Lung (tissue), 12 donors: ENCODE results near the gene SLC7A10. TPM values are rescaled to one million over a fixed set of nuclear protein-coding genes. Genes with fewer than 3 reads are reported as not detected.
"Not testable (repeated sequence)": the region's sequence is repeated elsewhere in the genome, so short reads cannot be mapped to it uniquely, and the experiment has no call there.

Experiments used
- ATAC-seq: fragments of 200-7000 bp; cut with Tn5 transposase; one replicate; pipeline ENCODE4 v1.9.1; 2020; ENCODE audit warnings: moderate number of reproducible peaks; ENCODE audit not compliant: insufficient read depth, low FRiP score
- DNase-seq, 3 donors: peaks; one replicate each; pipeline ENCODE4 v3.0.0-alpha.2; 2013 to 2017
- H3K27ac ChIP-seq, 2 donors: one replicate each; pipeline ENCODE4 v1.5.1; 2013; ENCODE audit warnings: mild to moderate bottlenecking in 2 of 2, moderate library complexity in 2 of 2, control low read depth in 1 of 2, inconsistent platforms in 1 of 2, low read depth in 1 of 2, low read length in 1 of 2
- H3K27me3 ChIP-seq, 3 donors: one replicate each; pipeline ENCODE4 v1.5.1; 2013; ENCODE audit warnings: low read length in 2 of 3; ENCODE audit not compliant: control insufficient read depth in 3 of 3, insufficient read depth in 3 of 3
- H3K36me3 ChIP-seq, 4 donors: one replicate each; pipeline ENCODE4 v1.5.1; 2013; ENCODE audit warnings: low read length in 4 of 4, mild to moderate bottlenecking in 1 of 4, moderate library complexity in 1 of 4; ENCODE audit not compliant: control insufficient read depth in 4 of 4, insufficient read depth in 4 of 4
- H3K4me1 ChIP-seq, 5 donors: one replicate each; pipeline ENCODE4 v1.5.1; 2013; ENCODE audit warnings: low read length in 5 of 5, mild to moderate bottlenecking in 2 of 5, moderate library complexity in 1 of 5; ENCODE audit not compliant: control insufficient read depth in 5 of 5, insufficient read depth in 5 of 5
- H3K4me3 ChIP-seq: one replicate; pipeline ENCODE4 v1.5.1; 2013; ENCODE audit warnings: mild to moderate bottlenecking, control low read depth, moderate library complexity
- H3K9ac ChIP-seq, 2 donors: one replicate each; pipeline ENCODE4 v1.5.1; 2013; ENCODE audit warnings: low read length in 2 of 2, control low read depth in 1 of 2; ENCODE audit not compliant: insufficient read depth in 1 of 2
- H3K9me3 ChIP-seq, 4 donors: one replicate each; pipeline ENCODE4 v1.5.1; 2013; ENCODE audit warnings: low read length in 3 of 4, mild to moderate bottlenecking in 1 of 4, moderate library complexity in 1 of 4; ENCODE audit not compliant: control insufficient read depth in 4 of 4, insufficient read depth in 3 of 4
- CTCF ChIP-seq: IDR thresholded peaks from 2 replicates; pipeline ENCODE4 v1.5.1; 2012; ENCODE audit warnings: mild to moderate bottlenecking; ENCODE audit errors: control extremely low read depth, extremely low read depth
- WGBS, 2 donors: extraction: QIAGEN DNeasy Blood & Tissue Kit; methylation state at CpG; one replicate each; pipeline ENCODE4 v1.1.7; 2013; 5-methylcytosine and 5-hydroxymethylcytosine counted together
- polyA plus RNA-seq, 2 donors: library from polyadenylated mRNA; stranded (reverse); fragments of 200-250 nt; gene quantifications; one replicate each; pipeline ENCODE4 v1.2.1, GENCODE V29; 2013
- total RNA-seq, 2 donors: library from RNA; depleted of rRNA in 1 of 2; stranded (reverse); fragments of >200 nt in 1 of 2; gene quantifications; one replicate each; pipeline ENCODE4 v1.2.1, GENCODE V29; 2014 to 2021
- donor health status: control.
- donor health status: control.
- donor health status: Bipolar disorder and iron deficiency.
- donor health status: healthy.
- donor health status: DM: yes; HTN: yes; CAD: no.

SLC7A10 gene
- total and polyA plus RNA-seq, 4 donors = 0.02 to 0.71 (median 0.16) TPM

DNA sequence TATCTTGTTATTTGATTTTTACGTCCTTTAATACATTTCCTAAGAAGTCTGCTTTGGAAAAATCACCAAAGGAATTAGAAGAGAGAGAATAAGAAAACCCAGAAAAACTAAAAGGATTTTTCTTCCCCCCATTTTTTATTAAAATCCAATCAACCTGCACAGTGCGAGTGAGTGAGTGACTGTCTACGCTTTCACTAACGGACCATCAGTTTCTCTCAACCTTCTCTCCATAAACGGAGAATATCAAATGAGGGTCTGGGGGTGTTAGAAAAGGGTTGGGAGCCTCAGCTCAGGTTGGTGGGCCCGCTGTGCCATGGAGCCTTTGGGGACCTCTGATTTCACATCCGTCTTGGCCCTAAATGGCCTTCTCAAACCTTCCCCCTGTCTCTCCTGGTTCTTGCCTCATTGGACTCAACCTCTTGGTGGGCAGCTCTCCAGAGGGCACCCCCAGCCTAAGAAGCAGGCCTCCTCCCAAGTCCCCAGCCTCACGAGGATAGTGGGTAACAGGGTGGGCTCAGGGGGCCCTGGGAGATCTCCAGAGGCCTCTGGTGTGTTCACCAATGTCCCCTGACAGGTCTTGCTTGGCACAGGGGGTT is 32.3 kb downstream of the SLC7A10 start:
- Histone ChIP-seq H3K36me3 (peaks cover 0 to 12% (median 3%) of the 10 kb centered on the region in 4 donors), H3K27me3 (no peaks in the 10 kb centered on the region), H3K9ac (no peak overlapping the region), H3K27ac (no peak overlapping the region), H3K9me3 (no peaks in the 10 kb centered on the region), H3K4me1 (peaks cover 0 to 10% (median 6%) of the 10 kb centered on the region in 5 donors), H3K4me3 (no peak overlapping the region)
- WGBS, 2 donors = 83 to 86% methylated on average over 8 of the region's 8 CpGs
- no peak for DNase-seq
- no peak for ATAC-seq
- TF ChIP-seq CTCF = no peak

- Histone ChIP-seq H3K27me3 (no peaks in the 10 kb centered on the region), H3K4me1 (peaks cover 0 to 10% (median 6%) of the 10 kb centered on the region in 5 donors), H3K36me3 (peaks cover 0 to 1% (median 0%) of the 10 kb centered on the region in 4 donors), H3K27ac (no peak overlapping the region), H3K4me3 (no peak overlapping the region), H3K9me3 (no peaks in the 10 kb centered on the region), H3K9ac (no peak overlapping the region)
- TF ChIP-seq CTCF = no peak
- DNase-seq (no peak), ATAC-seq (no peak)
- WGBS, 2 donors = 70 to 74% methylated on average over 7 of the region's 7 CpGs
Observed at GRCh38 chr19:33192010-33192409, 33.6 kb downstream of the SLC7A10 start.

DNA sequence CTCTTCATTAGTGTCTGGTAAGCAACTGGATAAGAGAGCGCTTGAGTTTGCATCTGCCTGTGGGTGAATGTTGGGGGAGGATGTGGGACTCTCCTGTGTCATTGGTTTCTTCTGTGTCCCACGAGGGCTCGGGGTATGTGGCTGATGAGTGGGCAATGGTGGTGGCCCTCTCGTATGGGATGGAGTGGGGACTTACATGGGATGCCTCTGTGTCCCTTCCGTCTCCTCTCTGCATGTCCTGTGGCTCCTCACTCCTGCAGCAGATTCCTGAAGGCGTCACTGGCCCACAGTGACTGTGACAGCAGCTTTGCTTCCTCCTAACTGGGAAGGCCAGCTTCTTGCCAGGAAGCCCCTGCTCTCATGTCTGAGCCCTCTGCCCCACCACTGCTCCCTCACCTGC is 34.1 kb downstream of the SLC7A10 start:
- Histone ChIP-seq H3K9ac (no peak overlapping the region), H3K4me1 (peaks cover 0 to 10% (median 6%) of the 10 kb centered on the region in 5 donors), H3K27me3 (no peaks in the 10 kb centered on the region), H3K9me3 (no peaks in the 10 kb centered on the region), H3K36me3 (no peaks in the 10 kb centered on the region), H3K27ac (no peak overlapping the region), H3K4me3 (no peak overlapping the region)
- TF ChIP-seq CTCF = no peak
- DNase-seq (no peak), ATAC-seq (no peak)
- WGBS, 2 donors = 89% methylated on average over 6 of the region's 6 CpGs

GRCh38 chr19:33191092-33191491 is 34.6 kb downstream of the SLC7A10 start:
- H3K9ac ChIP-seq, DNase-seq, H3K4me1 ChIP-seq, ATAC-seq, H3K4me3 ChIP-seq, H3K9me3 ChIP-seq, H3K27ac ChIP-seq, H3K36me3 ChIP-seq, H3K27me3 ChIP-seq: not testable (repeated sequence)
- 90 to 93% methylated on average over 4 of the region's 4 CpGs for WGBS, 2 donors
